HepG2 (cell line): ENCODE measurements around the gene FBLN7. TPM values are rescaled to one million over a fixed set of nuclear protein-coding genes. Genes with fewer than 3 reads are reported as not detected.

Source experiments
- ATAC-seq: fragments of 200-7000 bp; cut with Tn5 transposase; 3 replicates; pipeline ENCODE4 v1.9.1; 2020; ENCODE audit warnings: mild to moderate bottlenecking, moderate library complexity
- BruUV-seq: library from RNA; stranded (reverse); fragments of 400-500 nt; replicated peaks from 2 replicates; lab custom pipeline; 2021; lab: Mats Ljungman, UMichigan
- CTCF ChIA-PET: fragments of 300-600 bp; formaldehyde crosslinking; extraction: SDS; loops from one replicate; lab custom pipeline; 2021; ENCODE audit warnings: low total read pairs, inconsistent platforms, low intra/inter-chr PET ratio; lab: Yijun Ruan, JAX
- POLR2A ChIA-PET: fragments of 350-600 bp; sonication (Branson Sonifier 250); formaldehyde crosslinking; loops from one replicate; lab custom pipeline; 2020; ENCODE audit warnings: antibody characterized with exemption, inconsistent platforms; lab: Yijun Ruan, JAX
- DNase-seq: peaks from one replicate; pipeline ENCODE4 v3.0.0-alpha.2; 2015; ENCODE audit warnings: low spot score
- FAIRE-seq: peaks from 3 replicates; lab custom pipeline; 2011; peaks lifted over from hg19 to GRCh38; lab: Jason Lieb, UNC
- H2AFZ ChIP-seq: one replicate; pipeline ENCODE4 v1.6.1; 2011; ENCODE audit warnings: low read length, inconsistent platforms
- H3K27ac ChIP-seq: fragments of 300-600 bp; 3 replicates; pipeline ENCODE4 v1.8.0; 2011; ENCODE audit warnings: mixed run types, mild to moderate bottlenecking, mixed read lengths, low read length, inconsistent platforms; ENCODE audit not compliant: insufficient read depth; ENCODE audit errors: extremely low read length
- H3K27me3 ChIP-seq, 2 experiments: fragments of 200-600 bp in 1 of 2; 2 replicates in 1 of 2; 3 replicates in 1 of 2; pipeline versions ENCODE4 v1.6.0 to v1.8.0; 2011; ENCODE audit warnings: low read length in 2 of 2, mild to moderate bottlenecking in 2 of 2, moderate library complexity in 2 of 2, inconsistent platforms in 1 of 2; ENCODE audit not compliant: insufficient read depth in 2 of 2, control insufficient read depth in 1 of 2
- H3K36me3 ChIP-seq, 2 experiments: fragments of 200-600 bp in 1 of 2; replicated peaks in 1 of 2; 2 replicates in 1 of 2; 3 replicates in 1 of 2; pipeline versions ENCODE4 v1.5.1 to v1.8.0; 2011; ENCODE audit warnings: low read length in 2 of 2, inconsistent platforms in 1 of 2; ENCODE audit not compliant: insufficient read depth in 2 of 2, control insufficient read depth in 1 of 2
- H3K4me1 ChIP-seq: 2 replicates; pipeline ENCODE4 v1.5.1; 2012; ENCODE audit warnings: low read length, inconsistent platforms; ENCODE audit not compliant: insufficient read depth
- H3K4me2 ChIP-seq: 2 replicates; pipeline ENCODE4 v1.6.0; 2011; ENCODE audit warnings: low read depth, low read length, inconsistent platforms
- H3K4me3 ChIP-seq, 3 experiments: fragments of 200-600 bp in 1 of 3; sonication (generic), shearing (Covaris generic) in 1 of 3; replicated peaks in 1 of 3; 2 replicates each; pipeline ENCODE4 v1.5.1; 2011 to 2016; ENCODE audit warnings: low read length in 3 of 3, inconsistent platforms in 2 of 3, low read depth in 2 of 3, mild to moderate bottlenecking in 2 of 3, control low read depth in 1 of 3, mixed read lengths in 1 of 3; ENCODE audit not compliant: insufficient read depth in 1 of 3
- H3K79me2 ChIP-seq: one replicate; pipeline ENCODE4 v1.6.1; 2011; ENCODE audit warnings: low read length, inconsistent platforms; ENCODE audit not compliant: insufficient read depth
- H3K9ac ChIP-seq: 2 replicates; pipeline ENCODE4 v1.6.0; 2011; ENCODE audit warnings: mild to moderate bottlenecking, low read depth, low read length, inconsistent platforms; ENCODE audit not compliant: insufficient read depth
- H3K9me3 ChIP-seq: 2 replicates; pipeline ENCODE4 v1.5.1; 2012; ENCODE audit warnings: mild to moderate bottlenecking, low read length
- H4K20me1 ChIP-seq: 2 replicates; pipeline ENCODE4 v1.6.0; 2011; ENCODE audit warnings: inconsistent platforms, mild to moderate bottlenecking, low read length, moderate library complexity; ENCODE audit not compliant: insufficient read depth
- ADNP ChIP-seq: sonication (generic); formaldehyde crosslinking; IDR thresholded peaks from 2 replicates; pipeline ENCODE4 v1.4.0; 2020; ENCODE audit warnings: missing genetic modification reagents
- FOXC1 ChIP-seq: sonication (generic); formaldehyde crosslinking; IDR thresholded peaks from 2 replicates; pipeline ENCODE4 v1.8.0; 2022; ENCODE audit warnings: mild to moderate bottlenecking, missing genetic modification reagents, borderline replicate concordance
- HNRNPL ChIP-seq: fragments of 200-400 bp; formaldehyde crosslinking; IDR thresholded peaks from 2 replicates; pipeline ENCODE4 v1.6.1; 2017; ENCODE audit warnings: mild to moderate bottlenecking, low read depth, low read length
- KAT8 ChIP-seq: IDR thresholded peaks from 2 replicates; pipeline ENCODE4 v1.6.1; 2016; ENCODE audit warnings: missing genetic modification reagents, missing compliant biosample characterization
- KLF12 ChIP-seq: sonication (generic); formaldehyde crosslinking; IDR thresholded peaks from 2 replicates; pipeline ENCODE4 v1.4.0; 2020; ENCODE audit warnings: missing genetic modification reagents, borderline replicate concordance
- MAZ ChIP-seq, 2 experiments: sonication (generic) in 1 of 2; formaldehyde crosslinking in 1 of 2; IDR thresholded peaks; 2 replicates each; pipeline versions ENCODE4 v1.5.0 to v1.6.1; 2012 to 2020; ENCODE audit warnings: low read depth in 2 of 2, mild to moderate bottlenecking in 2 of 2, borderline replicate concordance in 1 of 2, improper control_type of control experiment in 1 of 2, low read length in 1 of 2, missing genetic modification reagents in 1 of 2, moderate library complexity in 1 of 2
- MIER3 ChIP-seq: IDR thresholded peaks from 2 replicates; pipeline ENCODE4 v1.6.1; 2016; ENCODE audit warnings: missing compliant biosample characterization, borderline replicate concordance
- MTF2 ChIP-seq: sonication (generic); formaldehyde crosslinking; IDR thresholded peaks from 2 replicates; pipeline ENCODE4 v1.5.0; 2020; ENCODE audit warnings: missing genetic modification reagents, borderline replicate concordance
- PPARG ChIP-seq: conservative IDR thresholded peaks from 2 replicates; pipeline ENCODE4 v1.6.1; 2016; ENCODE audit warnings: missing biosample characterization, missing genetic modification reagents
- RELA ChIP-seq: sonication (generic); formaldehyde crosslinking; IDR thresholded peaks from 2 replicates; pipeline ENCODE4 v1.4.0; 2020; ENCODE audit warnings: missing genetic modification reagents
- RORA ChIP-seq: sonication (generic); formaldehyde crosslinking; IDR thresholded peaks from 2 replicates; pipeline ENCODE4 v1.5.0; 2020; ENCODE audit warnings: mild to moderate bottlenecking, missing genetic modification reagents, moderate library complexity
- TOPORS ChIP-seq: sonication (generic); formaldehyde crosslinking; IDR thresholded peaks from 2 replicates; pipeline ENCODE4 v1.8.0; 2023; ENCODE audit warnings: mild to moderate bottlenecking, missing genetic modification reagents
- YEATS4 ChIP-seq: sonication (generic); formaldehyde crosslinking; IDR thresholded peaks from 2 replicates; pipeline ENCODE4 v1.4.0; 2020; ENCODE audit warnings: missing genetic modification reagents, borderline replicate concordance
- ZIK1 ChIP-seq: sonication (generic); formaldehyde crosslinking; IDR thresholded peaks from 2 replicates; pipeline ENCODE4 v1.5.0; 2020; ENCODE audit warnings: mild to moderate bottlenecking, low read depth, missing genetic modification reagents, borderline replicate concordance
- ZNF12 ChIP-seq: sonication (generic); formaldehyde crosslinking; IDR thresholded peaks from 2 replicates; pipeline ENCODE4 v1.5.0; 2020; ENCODE audit warnings: missing genetic modification reagents
- ZNF124 ChIP-seq: sonication (generic); formaldehyde crosslinking; IDR thresholded peaks from 2 replicates; pipeline ENCODE4 v1.4.0; 2020; ENCODE audit warnings: missing genetic modification reagents
- WGBS: methylation state at CpG from one replicate; pipeline ENCODE4 v1.1.6; 2017; ENCODE audit warnings: low lambda C conversion rate; 5-methylcytosine and 5-hydroxymethylcytosine counted together
- in situ Hi-C: cut with HindIII; loops from 2 replicates; pipeline ENCODE4 v1.10.0; 2017; ENCODE audit warnings: low pct_unique_long_range_greater_than_20kb; ENCODE audit not compliant: extremely low pct_ligation_motif_present
- intact Hi-C: fragments of 100-400 bp; cut with micrococcal nuclease; formaldehyde crosslinking; loops from one replicate; pipeline ENCODE4 v1.10.0; 2022; ENCODE audit not compliant: unreplicated experiment
- polyA plus RNA-seq, 8 experiments: library from polyadenylated mRNA; depleted of rRNA in 3 of 8; stranded (reverse) in 7 of 8; unstranded in 1 of 8; fragments of >200 nt; fragmentation: Illumina TruSeq in 4 of 8; extraction: Trizol in 4 of 8; gene quantifications; 2 replicates each; pipeline versions ENCODE4 v1.2.1 to v1.2.3, GENCODE V29; 2011 to 2016; ENCODE audit warnings: low read depth in 4 of 8, missing spikeins in 1 of 8, mixed read lengths in 1 of 8; ENCODE audit not compliant: insufficient read depth in 1 of 8
- total RNA-seq, 5 experiments: library from RNA; depleted of rRNA; stranded (reverse); fragments of >200 nt; fragmentation: Illumina TruSeq; extraction: Trizol; gene quantifications; 2 replicates each; pipeline ENCODE4 v1.2.3, GENCODE V29; 2016; ENCODE audit warnings: low read depth in 1 of 5
- TF ChIP-seq, protein P1 (sequence below): sonication (generic); formaldehyde crosslinking; conservative IDR thresholded peaks from 2 replicates; pipeline ENCODE4 v1.5.0; 2020; ENCODE audit warnings: missing genetic modification reagents
- TF ChIP-seq, protein P2 (sequence below): sonication (generic); formaldehyde crosslinking; IDR thresholded peaks from 2 replicates; pipeline ENCODE4 v1.9.0; 2021; ENCODE audit warnings: missing genetic modification reagents, mild to moderate bottlenecking, borderline replicate concordance
- TF ChIP-seq, protein P3 (sequence below): IDR thresholded peaks from 2 replicates; pipeline ENCODE4 v1.6.1; 2016; ENCODE audit warnings: control low read depth

Gene FBLN7
- total and polyA plus RNA-seq, 2 of the 13 experiments (the other 11 are each of a cell fraction or from before 2014, with no cell fraction given): 1.4 to 2.3 TPM

DNA sequence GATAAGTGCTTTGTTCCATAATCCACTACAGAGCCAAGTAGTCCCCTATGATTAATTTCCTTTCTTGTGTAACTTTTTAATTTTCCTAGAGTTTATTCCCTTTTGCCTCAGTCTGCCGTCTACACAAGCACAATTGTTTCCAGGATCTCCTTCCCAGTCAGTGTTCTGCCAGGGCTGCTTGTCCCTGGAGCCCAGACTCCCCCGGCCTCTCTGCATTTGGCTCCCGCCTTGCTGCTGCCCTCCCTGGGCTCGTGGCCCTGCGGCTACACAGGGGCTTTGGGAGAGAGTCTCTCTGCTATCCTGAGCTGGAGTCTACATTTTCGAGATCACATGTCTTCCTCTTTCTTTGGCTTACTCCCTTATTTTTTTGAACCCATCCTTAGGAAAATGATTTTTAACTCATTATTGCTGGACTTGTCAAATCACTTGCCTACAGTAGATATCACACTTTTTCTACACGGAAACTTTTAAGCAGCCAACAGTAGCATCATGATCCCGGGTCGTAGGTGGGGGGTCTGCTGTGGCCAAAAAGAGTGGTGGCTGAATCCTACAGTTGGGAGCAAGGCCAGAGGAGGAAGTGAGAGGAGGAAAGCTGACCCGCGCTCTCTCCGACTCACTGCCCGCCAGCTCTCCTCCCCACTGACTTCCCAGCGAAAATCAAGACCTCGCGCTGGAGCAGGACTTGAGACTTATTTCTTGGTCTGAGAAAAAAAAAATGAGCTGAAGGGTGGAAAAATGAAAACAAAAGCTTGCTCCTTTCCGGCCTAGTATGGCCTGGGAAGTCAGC lies 9.4 kb downstream of the FBLN7 start:
- FAIRE-seq (no peak), DNase-seq (no peak), ATAC-seq (no peak)
- Histone ChIP-seq H4K20me1 (no peaks in the 10 kb centered on the region), H3K9me3 (no peaks in the 10 kb centered on the region), H3K4me1 (no peaks in the 10 kb centered on the region), H2AFZ (no peak overlapping the region), H3K4me2 (no peak overlapping the region), H3K4me3 (no peak overlapping the region), H3K27ac (no peak overlapping the region), H3K79me2 (no peaks in the 10 kb centered on the region), H3K9ac (no peak overlapping the region), H3K36me3 (no peaks in the 10 kb centered on the region), H3K27me3 (no peaks in the 10 kb centered on the region)
- ChIA-PET CTCF (no interaction called here), POLR2A (no interaction called here)
- no TSS peak for BruUV-seq
- WGBS: 95% methylated on average over 17 of the region's 17 CpGs
- intact Hi-C loops (no loop called here), in situ Hi-C loops (no loop called here)
- TF ChIP-seq, protein P1, sequence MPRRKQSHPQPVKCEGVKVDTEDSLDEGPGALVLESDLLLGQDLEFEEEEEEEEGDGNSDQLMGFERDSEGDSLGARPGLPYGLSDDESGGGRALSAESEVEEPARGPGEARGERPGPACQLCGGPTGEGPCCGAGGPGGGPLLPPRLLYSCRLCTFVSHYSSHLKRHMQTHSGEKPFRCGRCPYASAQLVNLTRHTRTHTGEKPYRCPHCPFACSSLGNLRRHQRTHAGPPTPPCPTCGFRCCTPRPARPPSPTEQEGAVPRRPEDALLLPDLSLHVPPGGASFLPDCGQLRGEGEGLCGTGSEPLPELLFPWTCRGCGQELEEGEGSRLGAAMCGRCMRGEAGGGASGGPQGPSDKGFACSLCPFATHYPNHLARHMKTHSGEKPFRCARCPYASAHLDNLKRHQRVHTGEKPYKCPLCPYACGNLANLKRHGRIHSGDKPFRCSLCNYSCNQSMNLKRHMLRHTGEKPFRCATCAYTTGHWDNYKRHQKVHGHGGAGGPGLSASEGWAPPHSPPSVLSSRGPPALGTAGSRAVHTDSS (CRISPR knock-in tag): no peak
- TF ChIP-seq KAT8 (CRISPR knock-in tag) (no peak), KLF12 (CRISPR knock-in tag) (no peak), ADNP (CRISPR knock-in tag) (no peak), MIER3 (CRISPR knock-in tag) (no peak), TOPORS (CRISPR knock-in tag) (no peak), RELA (no peak), FOXC1 (CRISPR knock-in tag) (no peak), ZNF124 (no peak), ZIK1 (CRISPR knock-in tag) (no peak), HNRNPL (no peak), PPARG (CRISPR knock-in tag) (no peak), RORA (CRISPR knock-in tag) (no peak), ZNF12 (CRISPR knock-in tag) (no peak), MTF2 (CRISPR knock-in tag) (no peak), YEATS4 (CRISPR knock-in tag) (no peak), MAZ (IDR thresholded peaks at IDR 0.05; ENCODE audit: borderline replicate concordance, low read depth, low read length) (no peak), MAZ (CRISPR knock-in tag; IDR thresholded peaks at IDR 0.05; ENCODE audit: low read depth) (no peak)
- TF ChIP-seq, protein P2, sequence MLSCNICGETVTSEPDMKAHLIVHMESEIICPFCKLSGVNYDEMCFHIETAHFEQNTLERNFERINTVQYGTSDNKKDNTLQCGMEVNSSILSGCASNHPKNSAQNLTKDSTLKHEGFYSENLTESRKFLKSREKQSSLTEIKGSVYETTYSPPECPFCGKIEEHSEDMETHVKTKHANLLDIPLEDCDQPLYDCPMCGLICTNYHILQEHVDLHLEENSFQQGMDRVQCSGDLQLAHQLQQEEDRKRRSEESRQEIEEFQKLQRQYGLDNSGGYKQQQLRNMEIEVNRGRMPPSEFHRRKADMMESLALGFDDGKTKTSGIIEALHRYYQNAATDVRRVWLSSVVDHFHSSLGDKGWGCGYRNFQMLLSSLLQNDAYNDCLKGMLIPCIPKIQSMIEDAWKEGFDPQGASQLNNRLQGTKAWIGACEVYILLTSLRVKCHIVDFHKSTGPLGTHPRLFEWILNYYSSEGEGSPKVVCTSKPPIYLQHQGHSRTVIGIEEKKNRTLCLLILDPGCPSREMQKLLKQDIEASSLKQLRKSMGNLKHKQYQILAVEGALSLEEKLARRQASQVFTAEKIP: no peak
- TF ChIP-seq, protein P3, sequence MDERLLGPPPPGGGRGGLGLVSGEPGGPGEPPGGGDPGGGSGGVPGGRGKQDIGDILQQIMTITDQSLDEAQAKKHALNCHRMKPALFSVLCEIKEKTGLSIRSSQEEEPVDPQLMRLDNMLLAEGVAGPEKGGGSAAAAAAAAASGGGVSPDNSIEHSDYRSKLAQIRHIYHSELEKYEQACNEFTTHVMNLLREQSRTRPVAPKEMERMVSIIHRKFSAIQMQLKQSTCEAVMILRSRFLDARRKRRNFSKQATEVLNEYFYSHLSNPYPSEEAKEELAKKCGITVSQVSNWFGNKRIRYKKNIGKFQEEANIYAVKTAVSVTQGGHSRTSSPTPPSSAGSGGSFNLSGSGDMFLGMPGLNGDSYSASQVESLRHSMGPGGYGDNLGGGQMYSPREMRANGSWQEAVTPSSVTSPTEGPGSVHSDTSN: no peak
